GM23338 (cell line): ENCODE measurements around the gene PPP2R3B. TPM values are rescaled to one million over a fixed set of nuclear protein-coding genes. Genes with fewer than 3 reads are reported as not detected.

Source experiments
- CREB1 ChIP-seq: fragments of 250-450 bp; sonication (Bioruptor Pico); IDR thresholded peaks from 2 replicates; pipeline ENCODE4 v1.5.0; 2020; ENCODE audit warnings: low read depth, mild to moderate bottlenecking, moderate library complexity
- CTCF ChIP-seq, 2 experiments: fragments of 200-600 bp in 1 of 2; sonication (generic) in 1 of 2; conservative IDR thresholded peaks; 2 replicates each; pipeline versions ENCODE4 v1.5.1 to v1.6.1; 2016 to 2017; ENCODE audit warnings: antibody characterized with exemption in 2 of 2, low read depth in 2 of 2, mild to moderate bottlenecking in 2 of 2, moderate library complexity in 1 of 2
- EZH2 ChIP-seq: fragments of 200-600 bp; sonication (generic); IDR thresholded peaks from one replicate; pipeline ENCODE4 v1.8.0; 2017; ENCODE audit warnings: antibody characterized with exemption, mild to moderate bottlenecking, low read depth; ENCODE audit not compliant: unreplicated experiment
- EZH2phosphoT487 ChIP-seq: fragments of 200-600 bp; sonication (generic); IDR thresholded peaks from one replicate; pipeline ENCODE4 v1.8.1; 2018; ENCODE audit warnings: antibody characterized with exemption; ENCODE audit not compliant: unreplicated experiment
- JUNB ChIP-seq: IDR thresholded peaks from one replicate; pipeline ENCODE4 v1.6.1; 2016; ENCODE audit warnings: antibody characterized with exemption; ENCODE audit not compliant: unreplicated experiment
- NANOG ChIP-seq: IDR thresholded peaks from 2 replicates; pipeline ENCODE4 v1.6.1; 2016; ENCODE audit warnings: antibody characterized with exemption, borderline replicate concordance
- REST ChIP-seq: IDR thresholded peaks from one replicate; pipeline ENCODE4 v1.6.1; 2018; ENCODE audit warnings: antibody characterized with exemption; ENCODE audit not compliant: unreplicated experiment
- ZNF331 ChIP-seq: fragments of 250-450 bp; sonication (Bioruptor Pico); IDR thresholded peaks from 2 replicates; pipeline ENCODE4 v1.5.0; 2020; ENCODE audit warnings: low read depth, mild to moderate bottlenecking, moderate library complexity
- ZNF462 ChIP-seq: fragments of 250-450 bp; sonication (Bioruptor Pico); IDR thresholded peaks from 2 replicates; pipeline ENCODE4 v1.5.0; 2020; ENCODE audit warnings: mild to moderate bottlenecking, moderate library complexity
- polyA plus RNA-seq: library from polyadenylated mRNA; unstranded; fragments of >200 nt; fragmentation: Nextera tagmentation; extraction: Ambion mirVana; gene quantifications from 2 replicates; pipeline ENCODE4 v1.2.1, GENCODE V29; 2016
- total RNA-seq: library from RNA; depleted of rRNA; stranded (reverse); fragments of >200 nt; shearing (Covaris generic); gene quantifications from 2 replicates; pipeline ENCODE4 v1.2.3, GENCODE V29; 2014

The PPP2R3B gene
- total and polyA plus RNA-seq, 2 experiments from 2014 or later: 50.1 to 104 TPM

- TF ChIP-seq ZNF462 (no peak), CTCF (conservative IDR thresholded peaks at IDR 0.05; ENCODE audit: low read depth in 2 of 2) (no peak), CREB1 (CRISPR knock-in tag) (no peak), EZH2phosphoT487 (no peak), EZH2 (no peak), NANOG (no peak), ZNF331 (CRISPR knock-in tag) (no peak), REST (no peak), JUNB (no peak)
These were observed 14.8 kb downstream of the PPP2R3B start (continued) for GRCh38 chrX:371907-372306.
